Measurements from ENCODE around the gene ARID1B. TPM values are rescaled to one million over a fixed set of nuclear protein-coding genes. Genes with fewer than 3 reads are reported as not detected.

The ARID1B gene
- total RNA-seq, 4 donors from 2014 or later, result 157 to 315 (median 206) TPM

DNA sequence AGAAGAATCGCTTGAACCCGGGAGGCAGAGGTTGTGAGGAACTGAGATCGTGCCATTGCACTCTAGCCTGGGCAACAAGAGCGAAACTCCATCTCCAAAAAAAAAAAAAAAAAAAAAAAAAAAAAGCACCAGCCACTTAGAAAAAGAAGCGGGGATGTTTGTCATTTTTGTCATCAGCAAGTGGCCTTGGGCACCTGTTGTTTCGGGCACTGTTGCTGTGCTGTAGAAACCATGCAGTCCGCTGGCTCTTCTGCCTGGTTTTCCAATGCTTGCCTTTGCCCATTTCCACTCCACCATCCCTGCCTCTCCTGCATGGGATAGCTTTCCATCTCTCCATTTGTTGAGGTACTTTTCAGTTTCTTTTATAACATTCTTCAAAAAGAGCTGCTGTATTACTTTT is 129.3 kb downstream of the ARID1B start:
- TF ChIP-seq POLR2A (IDR thresholded peaks at IDR 0.05), result no peak
- TF ChIP-seq, protein P1, sequence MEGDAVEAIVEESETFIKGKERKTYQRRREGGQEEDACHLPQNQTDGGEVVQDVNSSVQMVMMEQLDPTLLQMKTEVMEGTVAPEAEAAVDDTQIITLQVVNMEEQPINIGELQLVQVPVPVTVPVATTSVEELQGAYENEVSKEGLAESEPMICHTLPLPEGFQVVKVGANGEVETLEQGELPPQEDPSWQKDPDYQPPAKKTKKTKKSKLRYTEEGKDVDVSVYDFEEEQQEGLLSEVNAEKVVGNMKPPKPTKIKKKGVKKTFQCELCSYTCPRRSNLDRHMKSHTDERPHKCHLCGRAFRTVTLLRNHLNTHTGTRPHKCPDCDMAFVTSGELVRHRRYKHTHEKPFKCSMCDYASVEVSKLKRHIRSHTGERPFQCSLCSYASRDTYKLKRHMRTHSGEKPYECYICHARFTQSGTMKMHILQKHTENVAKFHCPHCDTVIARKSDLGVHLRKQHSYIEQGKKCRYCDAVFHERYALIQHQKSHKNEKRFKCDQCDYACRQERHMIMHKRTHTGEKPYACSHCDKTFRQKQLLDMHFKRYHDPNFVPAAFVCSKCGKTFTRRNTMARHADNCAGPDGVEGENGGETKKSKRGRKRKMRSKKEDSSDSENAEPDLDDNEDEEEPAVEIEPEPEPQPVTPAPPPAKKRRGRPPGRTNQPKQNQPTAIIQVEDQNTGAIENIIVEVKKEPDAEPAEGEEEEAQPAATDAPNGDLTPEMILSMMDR (IDR thresholded peaks at IDR 0.05), result no peak
- intact Hi-C loops (cut with DNase I), result no loop called here

DNA sequence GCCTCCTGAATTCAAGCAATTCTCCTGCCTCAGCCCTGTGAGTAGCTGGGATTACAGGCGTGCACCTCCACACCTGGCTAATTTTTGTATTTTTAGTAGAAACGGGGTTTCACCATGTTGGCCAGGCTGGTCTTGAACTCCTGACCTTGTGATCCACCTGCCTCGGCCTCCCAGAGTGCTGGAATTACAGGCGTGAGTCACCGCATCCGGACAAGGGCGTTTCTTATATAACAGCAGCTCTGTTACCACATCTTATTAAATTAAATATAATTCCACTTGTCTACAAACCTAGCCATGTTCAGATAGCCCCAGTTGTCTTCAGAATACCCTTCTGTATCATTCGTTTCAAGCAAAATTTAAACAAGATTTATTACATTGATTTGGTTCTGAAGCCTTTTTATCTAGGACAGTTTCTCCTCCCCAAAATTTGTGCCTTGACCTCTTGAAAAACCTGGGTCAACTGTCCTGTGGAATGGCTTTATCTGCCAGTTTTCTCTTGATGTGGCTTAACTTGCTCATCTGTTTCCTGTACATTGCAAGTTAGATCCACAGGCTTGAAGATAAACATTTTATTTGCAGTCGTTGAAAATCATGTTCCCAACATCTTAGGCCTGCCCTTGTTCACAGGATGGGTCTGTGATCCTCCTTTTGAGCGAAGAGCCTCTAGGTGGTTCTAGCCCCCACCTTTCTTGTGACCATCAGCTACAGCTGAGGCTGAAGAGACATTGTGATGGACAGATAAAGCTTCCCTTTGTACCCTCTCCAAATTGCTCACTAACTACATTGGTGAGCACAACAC is 132.2 kb downstream of the ARID1B start:
- no peak for DNase-seq
- no peaks in the 10 kb centered on the region for H3K9me3 ChIP-seq
- peaks cover 0 to 3% of the 10 kb centered on the region in 2 donors for H3K4me1 ChIP-seq
- 86% methylated on average over 10 of the region's 10 CpGs for WGBS, 2 donors
- H3K4me3 ChIP-seq (replicated peaks in 1 of 3), result no peak overlapping the region
- TF ChIP-seq POLR2A (IDR thresholded peaks at IDR 0.05), result no peak
- TF ChIP-seq, protein P1 (IDR thresholded peaks at IDR 0.05), result no peak
- H3K36me3 ChIP-seq, result no peaks in the 10 kb centered on the region
- H3K27me3 ChIP-seq, result no peaks in the 10 kb centered on the region
- no peak overlapping the region for H3K27ac ChIP-seq
- intact Hi-C loops (cut with DNase I), result no loop called here

More for the DNA sequence above, 129.3 kb downstream of the ARID1B start:
- DNase-seq, result no peak
- Histone ChIP-seq H3K36me3 (no peaks in the 10 kb centered on the region), H3K4me3 (replicated peaks in 1 of 3) (no peak overlapping the region), H3K4me1 (peaks cover 6 to 14% of the 10 kb centered on the region in 2 donors), H3K27ac (no peak overlapping the region), H3K9me3 (no peaks in the 10 kb centered on the region), H3K27me3 (no peaks in the 10 kb centered on the region)
- WGBS, 2 donors, result 90 to 93% methylated on average over 7 of the region's 7 CpGs

DNA sequence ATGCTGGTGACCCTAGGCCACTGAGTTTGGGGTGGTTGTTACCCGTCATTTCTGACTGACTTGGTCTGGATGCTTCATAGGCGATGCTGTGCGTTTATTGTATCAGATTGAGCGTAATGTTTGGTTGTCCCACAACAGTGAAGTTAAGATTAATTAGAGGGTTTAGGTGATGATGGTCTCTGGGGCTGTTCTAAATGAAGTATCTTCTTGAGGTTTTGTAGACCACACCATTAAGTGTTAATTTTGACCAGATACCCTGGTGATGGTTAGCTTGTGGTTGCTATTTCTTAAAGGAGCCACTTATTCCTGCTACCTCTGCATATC is 132.8 kb downstream of the ARID1B start:
- Histone ChIP-seq H3K27me3 (no peaks in the 10 kb centered on the region), H3K4me3 (replicated peaks in 1 of 3) (no peak overlapping the region), H3K36me3 (no peaks in the 10 kb centered on the region), H3K4me1 (peaks cover 0 to 3% of the 10 kb centered on the region in 2 donors), H3K9me3 (no peaks in the 10 kb centered on the region), H3K27ac (no peak overlapping the region)
- WGBS, 2 donors, result 92 to 100% methylated on average over 4 of the region's 4 CpGs
- DNase-seq, result no peak
- TF ChIP-seq POLR2A (IDR thresholded peaks at IDR 0.05), result no peak
- TF ChIP-seq, protein P1 (IDR thresholded peaks at IDR 0.05), result no peak
- intact Hi-C loops (cut with DNase I), result no loop called here

DNA sequence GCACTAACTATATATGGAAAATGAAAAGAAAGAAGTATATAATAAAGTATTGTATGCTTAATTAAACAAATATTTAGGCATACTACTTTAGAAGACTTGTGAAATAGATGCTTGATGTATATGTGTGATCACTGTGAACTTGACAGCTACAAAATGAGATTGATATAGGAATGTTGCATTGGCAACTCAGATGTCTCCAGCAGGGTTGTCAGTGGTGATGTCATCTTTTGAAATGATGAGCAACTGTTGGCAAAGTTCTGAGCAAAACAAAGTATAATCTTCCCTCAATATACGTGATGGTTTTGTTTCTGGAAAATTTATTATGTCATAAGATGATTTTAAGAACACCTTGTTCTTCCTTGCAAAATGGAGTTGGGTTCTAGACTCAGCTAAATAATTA is 133.8 kb downstream of the ARID1B start:
- TF ChIP-seq POLR2A (IDR thresholded peaks at IDR 0.05), result no peak
- TF ChIP-seq, protein P1 (IDR thresholded peaks at IDR 0.05), result no peak
- no peak for DNase-seq
- no peaks in the 10 kb centered on the region for H3K9me3 ChIP-seq
- 83 to 90% methylated on average over 1 of the region's 1 CpG for WGBS, 2 donors
- no peak overlapping the region for H3K4me3 ChIP-seq (replicated peaks in 1 of 3)
- no peaks in the 10 kb centered on the region for H3K27me3 ChIP-seq
- peaks cover 0 to 3% of the 10 kb centered on the region in 2 donors for H3K4me1 ChIP-seq
- intact Hi-C loops (cut with DNase I), result no loop called here
- H3K27ac ChIP-seq, result no peak overlapping the region
- H3K36me3 ChIP-seq, result no peaks in the 10 kb centered on the region

DNA sequence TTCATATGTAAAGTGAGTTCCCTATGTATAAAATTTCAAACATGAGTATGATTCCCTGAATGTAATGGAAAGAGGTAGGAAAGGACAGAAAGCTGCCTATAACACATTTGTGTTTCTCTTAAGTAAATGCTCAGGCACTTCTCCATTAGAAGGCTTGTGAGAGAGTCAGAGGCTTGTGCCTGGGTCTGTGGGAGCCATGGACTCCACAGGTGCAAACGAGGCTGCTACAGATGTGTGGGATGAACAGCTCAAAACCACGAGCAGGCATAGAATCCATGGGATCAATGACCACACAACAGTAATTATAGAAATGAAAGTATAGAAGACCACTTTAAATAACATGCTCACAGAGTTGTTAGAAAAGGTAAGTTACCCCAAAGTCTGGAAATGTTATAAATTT is 134.4 kb downstream of the ARID1B start:
- intact Hi-C loops (cut with DNase I), result no loop called here
- Histone ChIP-seq H3K27me3 (no peaks in the 10 kb centered on the region), H3K36me3 (no peaks in the 10 kb centered on the region), H3K9me3 (no peaks in the 10 kb centered on the region), H3K4me3 (replicated peaks in 1 of 3) (no peak overlapping the region), H3K27ac (no peak overlapping the region), H3K4me1 (peaks cover 0 to 10% of the 10 kb centered on the region in 2 donors)
- no peak for DNase-seq
- 88% methylated on average over 2 of the region's 2 CpGs for WGBS, 2 donors
- TF ChIP-seq, protein P1 (IDR thresholded peaks at IDR 0.05), result no peak
- TF ChIP-seq POLR2A (IDR thresholded peaks at IDR 0.05), result no peak
